ENCODE data around the gene TMEM163.

The TMEM163 gene

DNA sequence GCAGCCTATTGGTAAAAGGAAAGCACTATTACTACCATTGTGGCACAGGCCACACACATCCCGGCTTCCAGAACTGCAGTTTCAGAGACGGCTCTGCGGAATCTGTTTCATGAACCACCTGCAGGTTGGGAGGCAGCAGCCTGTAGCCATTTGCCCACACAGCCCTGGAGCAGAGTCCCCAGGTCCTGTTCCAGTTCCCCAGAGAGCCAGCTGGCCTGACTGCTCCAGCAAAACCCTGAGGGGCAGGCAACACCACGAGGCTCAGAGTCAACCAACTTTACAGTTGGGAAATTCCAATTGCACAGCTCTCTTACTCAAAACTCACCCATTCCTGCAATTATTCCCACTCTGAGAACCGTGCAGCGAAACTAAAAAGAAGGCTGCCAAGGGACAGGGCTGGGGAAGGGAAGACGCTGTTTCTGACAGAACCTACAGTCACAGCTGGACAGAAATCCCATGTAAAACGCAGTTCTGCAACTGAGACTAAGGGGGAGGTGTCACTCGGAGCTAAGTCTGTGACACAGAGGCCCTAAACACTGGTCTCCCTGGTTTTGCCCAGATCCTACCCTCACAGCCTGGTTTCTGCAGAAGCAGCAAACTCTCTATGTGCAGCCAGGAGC lies 219.4 kb downstream of the TMEM163 start:
- H3K27ac ChIP-seq (ENCODE audit: extremely low read depth, low read depth, low read length): no peak overlapping the region
- CTCF ChIA-PET: no interaction called here
- H3K4me3 ChIP-seq (ENCODE audit: low read depth, low read length): no peak overlapping the region
- no peaks in the 10 kb centered on the region for H3K9me3 ChIP-seq (ENCODE audit: control insufficient read depth, insufficient read depth, low read depth, low read length)
- H3K36me3 ChIP-seq (ENCODE audit: control insufficient read depth in 2 of 2, insufficient read depth in 1 of 2, low read length in 2 of 2): no peaks in the 10 kb centered on the region
- POLR2A ChIA-PET: no interaction called here
- no peaks in the 10 kb centered on the region for H3K4me1 ChIP-seq (ENCODE audit: control insufficient read depth, insufficient read depth, low read length)
- no peak for TF ChIP-seq KLF7 (tag by site-specific recombination; IDR thresholded peaks at IDR 0.05; ENCODE audit: borderline replicate concordance)
- no peak for TF ChIP-seq ZNF792 (tag by site-specific recombination; IDR thresholded peaks at IDR 0.05)

DNA sequence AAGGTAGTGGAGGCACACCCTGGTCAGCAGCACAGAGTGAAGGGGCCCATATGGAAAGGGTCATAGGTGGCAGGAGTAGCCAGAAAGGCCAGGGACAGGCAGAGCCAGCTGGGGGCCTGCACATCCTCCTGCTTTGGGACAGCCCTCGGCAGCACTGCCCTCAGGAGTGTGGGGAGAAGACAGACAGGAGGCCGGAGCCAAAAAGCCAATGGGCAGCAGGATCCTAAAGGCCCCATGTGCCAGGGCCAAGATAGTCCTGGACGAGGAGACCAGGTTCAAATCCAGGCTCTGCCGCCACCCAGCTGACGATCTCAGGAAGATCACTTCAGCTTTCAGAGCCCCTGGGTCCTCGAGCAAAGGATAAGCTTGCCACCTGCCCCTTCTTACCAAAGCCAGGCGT lies 220.1 kb downstream of the TMEM163 start:
- TF ChIP-seq ZNF19 (tag by site-specific recombination; IDR thresholded peaks at IDR 0.05; ENCODE audit: low read depth) (no peak), ZNF621 (tag by site-specific recombination; IDR thresholded peaks at IDR 0.05) (no peak), ZNF140 (tag by site-specific recombination; IDR thresholded peaks at IDR 0.05) (no peak), ZNF223 (tag by site-specific recombination; IDR thresholded peaks at IDR 0.05) (no peak), ZNF112 (tag by site-specific recombination; IDR thresholded peaks at IDR 0.05) (no peak), ZSCAN16 (tag by site-specific recombination; IDR thresholded peaks at IDR 0.05) (no peak), ZNF549 (tag by site-specific recombination; IDR thresholded peaks at IDR 0.05) (no peak), ZFP69B (tag by site-specific recombination; IDR thresholded peaks at IDR 0.05) (no peak)
- Histone ChIP-seq H3K4me3 (ENCODE audit: low read depth, low read length) (no peak overlapping the region), H3K36me3 (ENCODE audit: control insufficient read depth in 2 of 2, insufficient read depth in 1 of 2, low read length in 2 of 2) (no peaks in the 10 kb centered on the region), H3K27ac (ENCODE audit: extremely low read depth, low read depth, low read length) (no peak overlapping the region), H3K4me1 (ENCODE audit: control insufficient read depth, insufficient read depth, low read length) (no peaks in the 10 kb centered on the region), H3K9me3 (ENCODE audit: control insufficient read depth, insufficient read depth, low read depth, low read length) (no peaks in the 10 kb centered on the region)
- ChIA-PET POLR2A (no interaction called here), CTCF (no interaction called here)

DNA sequence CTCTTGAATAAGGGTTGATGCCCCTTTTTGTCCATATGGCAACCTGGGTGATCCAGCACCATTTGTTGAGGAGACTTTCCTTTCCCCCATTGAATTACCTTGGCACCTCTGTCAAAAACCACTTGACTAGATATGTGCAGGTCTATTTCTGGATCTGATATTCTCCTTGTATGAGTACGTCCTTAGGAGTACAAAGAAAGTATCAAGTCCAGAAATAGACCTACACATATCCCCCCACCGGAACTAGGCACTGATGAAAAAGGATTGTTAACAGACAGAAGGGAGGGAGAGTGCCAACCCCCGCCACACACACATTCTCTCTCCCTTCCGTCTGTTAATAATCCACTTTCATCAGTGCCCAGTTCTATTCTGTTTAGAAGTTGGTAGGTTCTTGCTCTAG lies 225.0 kb downstream of the TMEM163 start:
- H3K36me3 ChIP-seq (ENCODE audit: control insufficient read depth in 2 of 2, insufficient read depth in 1 of 2, low read length in 2 of 2): no peaks in the 10 kb centered on the region
- no peak overlapping the region for H3K4me3 ChIP-seq (ENCODE audit: low read depth, low read length)
- H3K9me3 ChIP-seq (ENCODE audit: control insufficient read depth, insufficient read depth, low read depth, low read length): no peaks in the 10 kb centered on the region
- TF ChIP-seq REPIN1 (tag by site-specific recombination; IDR thresholded peaks at IDR 0.05; ENCODE audit: low read depth) (no peak), ZNF530 (tag by site-specific recombination; IDR thresholded peaks at IDR 0.05; ENCODE audit: low read depth) (no peak), ZNF423 (tag by site-specific recombination; IDR thresholded peaks at IDR 0.05) (no peak), SCRT2 (tag by site-specific recombination; IDR thresholded peaks at IDR 0.05) (no peak), ZNF146 (tag by site-specific recombination; IDR thresholded peaks at IDR 0.05) (no peak), BCL11A (tag by site-specific recombination; IDR thresholded peaks at IDR 0.05; ENCODE audit: low read depth) (no peak), ZEB2 (tag by site-specific recombination; IDR thresholded peaks at IDR 0.05) (no peak), ZNF391 (tag by site-specific recombination; IDR thresholded peaks at IDR 0.05; ENCODE audit: borderline replicate concordance, low read depth) (no peak), ZNF776 (tag by site-specific recombination; IDR thresholded peaks at IDR 0.05; ENCODE audit: borderline replicate concordance) (no peak), ZNF792 (tag by site-specific recombination; IDR thresholded peaks at IDR 0.05) (no peak), ZNF473 (tag by site-specific recombination; IDR thresholded peaks at IDR 0.05) (no peak)
- TF ChIP-seq, protein P1, sequence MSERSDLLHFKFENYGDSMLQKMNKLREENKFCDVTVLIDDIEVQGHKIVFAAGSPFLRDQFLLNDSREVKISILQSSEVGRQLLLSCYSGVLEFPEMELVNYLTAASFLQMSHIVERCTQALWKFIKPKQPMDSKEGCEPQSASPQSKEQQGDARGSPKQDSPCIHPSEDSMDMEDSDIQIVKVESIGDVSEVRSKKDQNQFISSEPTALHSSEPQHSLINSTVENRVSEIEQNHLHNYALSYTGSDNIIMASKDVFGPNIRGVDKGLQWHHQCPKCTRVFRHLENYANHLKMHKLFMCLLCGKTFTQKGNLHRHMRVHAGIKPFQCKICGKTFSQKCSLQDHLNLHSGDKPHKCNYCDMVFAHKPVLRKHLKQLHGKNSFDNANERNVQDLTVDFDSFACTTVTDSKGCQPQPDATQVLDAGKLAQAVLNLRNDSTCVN (tag by site-specific recombination; optimal IDR thresholded peaks at IDR 0.05): no peak
- TF ChIP-seq, protein P2, sequence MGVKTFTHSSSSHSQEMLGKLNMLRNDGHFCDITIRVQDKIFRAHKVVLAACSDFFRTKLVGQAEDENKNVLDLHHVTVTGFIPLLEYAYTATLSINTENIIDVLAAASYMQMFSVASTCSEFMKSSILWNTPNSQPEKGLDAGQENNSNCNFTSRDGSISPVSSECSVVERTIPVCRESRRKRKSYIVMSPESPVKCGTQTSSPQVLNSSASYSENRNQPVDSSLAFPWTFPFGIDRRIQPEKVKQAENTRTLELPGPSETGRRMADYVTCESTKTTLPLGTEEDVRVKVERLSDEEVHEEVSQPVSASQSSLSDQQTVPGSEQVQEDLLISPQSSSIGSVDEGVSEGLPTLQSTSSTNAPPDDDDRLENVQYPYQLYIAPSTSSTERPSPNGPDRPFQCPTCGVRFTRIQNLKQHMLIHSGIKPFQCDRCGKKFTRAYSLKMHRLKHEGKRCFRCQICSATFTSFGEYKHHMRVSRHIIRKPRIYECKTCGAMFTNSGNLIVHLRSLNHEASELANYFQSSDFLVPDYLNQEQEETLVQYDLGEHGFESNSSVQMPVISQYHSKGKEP (tag by site-specific recombination; IDR thresholded peaks at IDR 0.05): no peak
- TF ChIP-seq, protein P3, sequence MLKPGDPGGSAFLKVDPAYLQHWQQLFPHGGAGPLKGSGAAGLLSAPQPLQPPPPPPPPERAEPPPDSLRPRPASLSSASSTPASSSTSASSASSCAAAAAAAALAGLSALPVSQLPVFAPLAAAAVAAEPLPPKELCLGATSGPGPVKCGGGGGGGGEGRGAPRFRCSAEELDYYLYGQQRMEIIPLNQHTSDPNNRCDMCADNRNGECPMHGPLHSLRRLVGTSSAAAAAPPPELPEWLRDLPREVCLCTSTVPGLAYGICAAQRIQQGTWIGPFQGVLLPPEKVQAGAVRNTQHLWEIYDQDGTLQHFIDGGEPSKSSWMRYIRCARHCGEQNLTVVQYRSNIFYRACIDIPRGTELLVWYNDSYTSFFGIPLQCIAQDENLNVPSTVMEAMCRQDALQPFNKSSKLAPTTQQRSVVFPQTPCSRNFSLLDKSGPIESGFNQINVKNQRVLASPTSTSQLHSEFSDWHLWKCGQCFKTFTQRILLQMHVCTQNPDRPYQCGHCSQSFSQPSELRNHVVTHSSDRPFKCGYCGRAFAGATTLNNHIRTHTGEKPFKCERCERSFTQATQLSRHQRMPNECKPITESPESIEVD (tag by site-specific recombination; IDR thresholded peaks at IDR 0.05): no peak
- TF ChIP-seq, protein P4, sequence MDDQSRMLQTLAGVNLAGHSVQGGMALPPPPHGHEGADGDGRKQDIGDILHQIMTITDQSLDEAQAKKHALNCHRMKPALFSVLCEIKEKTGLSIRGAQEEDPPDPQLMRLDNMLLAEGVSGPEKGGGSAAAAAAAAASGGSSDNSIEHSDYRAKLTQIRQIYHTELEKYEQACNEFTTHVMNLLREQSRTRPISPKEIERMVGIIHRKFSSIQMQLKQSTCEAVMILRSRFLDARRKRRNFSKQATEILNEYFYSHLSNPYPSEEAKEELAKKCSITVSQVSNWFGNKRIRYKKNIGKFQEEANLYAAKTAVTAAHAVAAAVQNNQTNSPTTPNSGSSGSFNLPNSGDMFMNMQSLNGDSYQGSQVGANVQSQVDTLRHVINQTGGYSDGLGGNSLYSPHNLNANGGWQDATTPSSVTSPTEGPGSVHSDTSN (CRISPR knock-in tag; IDR thresholded peaks at IDR 0.05): no peak
- TF ChIP-seq, protein P5, sequence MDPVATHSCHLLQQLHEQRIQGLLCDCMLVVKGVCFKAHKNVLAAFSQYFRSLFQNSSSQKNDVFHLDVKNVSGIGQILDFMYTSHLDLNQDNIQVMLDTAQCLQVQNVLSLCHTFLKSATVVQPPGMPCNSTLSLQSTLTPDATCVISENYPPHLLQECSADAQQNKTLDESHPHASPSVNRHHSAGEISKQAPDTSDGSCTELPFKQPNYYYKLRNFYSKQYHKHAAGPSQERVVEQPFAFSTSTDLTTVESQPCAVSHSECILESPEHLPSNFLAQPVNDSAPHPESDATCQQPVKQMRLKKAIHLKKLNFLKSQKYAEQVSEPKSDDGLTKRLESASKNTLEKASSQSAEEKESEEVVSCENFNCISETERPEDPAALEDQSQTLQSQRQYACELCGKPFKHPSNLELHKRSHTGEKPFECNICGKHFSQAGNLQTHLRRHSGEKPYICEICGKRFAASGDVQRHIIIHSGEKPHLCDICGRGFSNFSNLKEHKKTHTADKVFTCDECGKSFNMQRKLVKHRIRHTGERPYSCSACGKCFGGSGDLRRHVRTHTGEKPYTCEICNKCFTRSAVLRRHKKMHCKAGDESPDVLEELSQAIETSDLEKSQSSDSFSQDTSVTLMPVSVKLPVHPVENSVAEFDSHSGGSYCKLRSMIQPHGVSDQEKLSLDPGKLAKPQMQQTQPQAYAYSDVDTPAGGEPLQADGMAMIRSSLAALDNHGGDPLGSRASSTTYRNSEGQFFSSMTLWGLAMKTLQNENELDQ (tag by site-specific recombination; IDR thresholded peaks at IDR 0.05; ENCODE audit: low read depth): no peak
- no peak overlapping the region for H3K27ac ChIP-seq (ENCODE audit: extremely low read depth, low read depth, low read length)
- ChIA-PET CTCF (no interaction called here), POLR2A (no interaction called here)
- no peaks in the 10 kb centered on the region for H3K4me1 ChIP-seq (ENCODE audit: control insufficient read depth, insufficient read depth, low read length)
